ENCODE results near the gene KRTAP2-2. TPM values are rescaled to one million over a fixed set of nuclear protein-coding genes. Genes with fewer than 3 reads are reported as not detected.
"Not testable (repeated sequence)": the region's sequence is repeated elsewhere in the genome, so short reads cannot be mapped to it uniquely, and the experiment has no call there.

The KRTAP2-2 gene
- total and polyA plus RNA-seq, 9 donors: not detected

DNA sequence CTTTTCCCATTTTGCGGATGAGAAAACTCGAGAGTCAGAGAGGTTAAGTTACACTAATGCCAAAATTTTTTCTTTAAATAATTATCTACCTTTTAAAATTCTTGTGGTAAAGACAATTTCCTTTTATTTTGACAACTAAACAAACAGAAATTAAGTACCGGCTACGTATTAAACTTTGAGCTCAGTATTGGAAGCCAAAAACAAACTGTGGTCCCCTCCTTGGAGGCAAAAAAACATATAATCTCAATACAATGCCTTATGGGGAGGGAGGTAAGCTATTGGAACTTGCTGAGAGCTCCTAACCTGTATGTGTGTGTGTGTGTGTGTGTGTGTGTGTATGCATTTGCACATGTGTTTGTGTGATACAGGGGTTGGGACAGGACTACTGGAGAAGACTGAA is 8.4 kb upstream of the KRTAP2-2 start:
- H3K36me3 ChIP-seq: no peaks in the 10 kb centered on the region
- H3K27me3 ChIP-seq: no peaks in the 10 kb centered on the region
- intact Hi-C loops (cut with DNase I): no loop called here
- H3K4me1 ChIP-seq (ENCODE audit: insufficient read depth): peaks cover 2% of the 10 kb centered on the region
- no peaks in the 10 kb centered on the region for H3K9me3 ChIP-seq
- WGBS, 3 donors: 88 to 91% (median 91%) methylated on average over 4 of the region's 4 CpGs
- no peak for TF ChIP-seq POLR2A (IDR thresholded peaks at IDR 0.05)
- TF ChIP-seq, protein P1, sequence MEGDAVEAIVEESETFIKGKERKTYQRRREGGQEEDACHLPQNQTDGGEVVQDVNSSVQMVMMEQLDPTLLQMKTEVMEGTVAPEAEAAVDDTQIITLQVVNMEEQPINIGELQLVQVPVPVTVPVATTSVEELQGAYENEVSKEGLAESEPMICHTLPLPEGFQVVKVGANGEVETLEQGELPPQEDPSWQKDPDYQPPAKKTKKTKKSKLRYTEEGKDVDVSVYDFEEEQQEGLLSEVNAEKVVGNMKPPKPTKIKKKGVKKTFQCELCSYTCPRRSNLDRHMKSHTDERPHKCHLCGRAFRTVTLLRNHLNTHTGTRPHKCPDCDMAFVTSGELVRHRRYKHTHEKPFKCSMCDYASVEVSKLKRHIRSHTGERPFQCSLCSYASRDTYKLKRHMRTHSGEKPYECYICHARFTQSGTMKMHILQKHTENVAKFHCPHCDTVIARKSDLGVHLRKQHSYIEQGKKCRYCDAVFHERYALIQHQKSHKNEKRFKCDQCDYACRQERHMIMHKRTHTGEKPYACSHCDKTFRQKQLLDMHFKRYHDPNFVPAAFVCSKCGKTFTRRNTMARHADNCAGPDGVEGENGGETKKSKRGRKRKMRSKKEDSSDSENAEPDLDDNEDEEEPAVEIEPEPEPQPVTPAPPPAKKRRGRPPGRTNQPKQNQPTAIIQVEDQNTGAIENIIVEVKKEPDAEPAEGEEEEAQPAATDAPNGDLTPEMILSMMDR (IDR thresholded peaks at IDR 0.05): no peak
- no peak for TF ChIP-seq EP300 (IDR thresholded peaks at IDR 0.05)
- H3K4me3 ChIP-seq: no peak overlapping the region
- H3K27ac ChIP-seq: no peak overlapping the region
- no peak for DNase-seq

- TF ChIP-seq, protein P1 (IDR thresholded peaks at IDR 0.05): no peak
- TF ChIP-seq EP300 (IDR thresholded peaks at IDR 0.05) (no peak), POLR2A (IDR thresholded peaks at IDR 0.05) (no peak)
- Histone ChIP-seq H3K36me3 (no peaks in the 10 kb centered on the region), H3K4me3 (no peak overlapping the region), H3K9me3 (no peaks in the 10 kb centered on the region), H3K27me3 (no peaks in the 10 kb centered on the region), H3K27ac (no peak overlapping the region), H3K4me1 (ENCODE audit: insufficient read depth) (peaks cover 2% of the 10 kb centered on the region)
- intact Hi-C loops (cut with DNase I): no loop called here
- no peak for DNase-seq
- 9 to 20% (median 15%) methylated on average over 1 of the region's 1 CpG for WGBS, 3 donors
Observed at GRCh38 chr17:41061964-41062363, 6.9 kb upstream of the KRTAP2-2 start.

- intact Hi-C loops (cut with DNase I): no loop called here
- Histone ChIP-seq H3K36me3 (no peaks in the 10 kb centered on the region), H3K4me1 (ENCODE audit: insufficient read depth) (peaks cover 2% of the 10 kb centered on the region), H3K4me3 (no peak within 1 kb of the TSS), H3K9me3 (no peaks in the 10 kb centered on the region), H3K27me3 (no peaks in the 10 kb centered on the region), H3K27ac (no peak within 1 kb of the TSS)
- no peak for DNase-seq
- 74 to 82% (median 80%) methylated on average over 6 of the region's 6 CpGs for WGBS, 3 donors
- TF ChIP-seq POLR2A (IDR thresholded peaks at IDR 0.05) (no peak), EP300 (IDR thresholded peaks at IDR 0.05) (no peak)
- TF ChIP-seq, protein P1 (IDR thresholded peaks at IDR 0.05): no peak
Observed at GRCh38 chr17:41060052-41060604, 5.1 kb upstream of the KRTAP2-2 start, which contains the start of gene KRTAP2-3. Gene KRTAP2-3 (minus strand): TSS chr17:41060114. CDS start chr17:41060050, 64 bp downstream.

- H3K27me3 ChIP-seq; H3K27ac ChIP-seq; H3K4me1 ChIP-seq (ENCODE audit: insufficient read depth); DNase-seq; H3K4me3 ChIP-seq; H3K36me3 ChIP-seq; intact Hi-C loops (cut with DNase I); H3K9me3 ChIP-seq: not testable (repeated sequence)
- WGBS, 3 donors: 31 to 43% (median 43%) methylated on average over 10 to 12 of the region's 31 CpGs
Observed at GRCh38 chr17:41059276-41060051, 4.4 kb upstream of the KRTAP2-2 start.

GRCh38 chr17:41058741-41059140 is 3.7 kb upstream of the KRTAP2-2 start:
- DNase-seq: no peak
- no peak for TF ChIP-seq EP300 (IDR thresholded peaks at IDR 0.05)
- TF ChIP-seq, protein P1 (IDR thresholded peaks at IDR 0.05): no peak
- no peak for TF ChIP-seq POLR2A (IDR thresholded peaks at IDR 0.05)
- H3K9me3 ChIP-seq: no peaks in the 10 kb centered on the region
- peaks cover 2% of the 10 kb centered on the region for H3K4me1 ChIP-seq (ENCODE audit: insufficient read depth)
- WGBS, 3 donors: 87 to 93% (median 90%) methylated on average over 5 of the region's 5 CpGs
- H3K27me3 ChIP-seq: no peaks in the 10 kb centered on the region
- H3K36me3 ChIP-seq: no peaks in the 10 kb centered on the region
- intact Hi-C loops (cut with DNase I): no loop called here
- H3K27ac ChIP-seq: no peak overlapping the region
- no peak overlapping the region for H3K4me3 ChIP-seq
